ENCODE results near the gene MAST4. TPM values are rescaled to one million over a fixed set of nuclear protein-coding genes. Genes with fewer than 3 reads are reported as not detected.

The MAST4 gene
- total RNA-seq, 1 donor from 2014 or later = 17.2 TPM

DNA sequence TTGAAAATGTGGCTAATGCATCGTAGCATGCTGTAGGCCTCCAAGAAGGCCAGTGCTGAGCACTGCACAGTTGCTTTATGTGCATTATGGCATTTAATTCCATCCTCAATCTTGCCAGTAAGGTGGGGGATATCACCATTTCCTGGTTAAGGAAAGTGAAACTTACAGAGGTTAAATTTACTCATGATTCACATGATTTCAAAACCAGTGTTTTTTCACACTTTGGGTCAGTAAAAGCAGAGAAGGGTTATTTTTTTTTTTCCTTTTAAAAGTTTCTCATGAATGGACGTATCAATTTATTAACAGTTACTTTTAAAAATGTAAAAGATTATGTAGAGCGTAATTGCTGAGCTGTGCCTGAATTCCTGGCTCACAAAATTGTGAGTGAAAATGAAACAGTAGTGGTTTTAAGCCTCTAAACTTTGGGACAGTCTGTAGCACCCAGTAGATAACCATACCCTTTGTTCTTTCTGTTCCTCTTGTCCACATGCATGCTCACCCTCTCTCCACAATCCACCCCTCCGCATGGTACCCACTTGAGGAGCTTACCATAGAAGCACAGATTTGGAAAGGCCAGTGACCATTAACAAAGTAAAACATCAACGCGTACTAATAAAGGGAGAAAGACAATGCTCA, 21.2 kb downstream of the MAST4 start:
- H3K9me3 Mint-ChIP-seq = no peaks in the 10 kb centered on the region
- H3K36me3 Mint-ChIP-seq (ENCODE audit: low read depth) = no peaks in the 10 kb centered on the region
- CTCF ChIA-PET = no interaction called here
- intact Hi-C loops (cut with micrococcal nuclease) = loop anchor here (1.0 kb wide), 1 partner anchor 20 kb away; no protein-coding TSS in a partner anchor
- POLR2A ChIA-PET = no interaction called here
- H3K27ac Mint-ChIP-seq = peak overlapping the region; percentile 79
- H3K4me3 Mint-ChIP-seq = peak overlapping the region; percentile 63
- DNase-seq (no peak), ATAC-seq (ENCODE audit: low read depth) (peak; percentile 58)
- H3K4me1 Mint-ChIP-seq = peaks cover 47% of the 10 kb centered on the region
- TF ChIP-seq, protein P1, sequence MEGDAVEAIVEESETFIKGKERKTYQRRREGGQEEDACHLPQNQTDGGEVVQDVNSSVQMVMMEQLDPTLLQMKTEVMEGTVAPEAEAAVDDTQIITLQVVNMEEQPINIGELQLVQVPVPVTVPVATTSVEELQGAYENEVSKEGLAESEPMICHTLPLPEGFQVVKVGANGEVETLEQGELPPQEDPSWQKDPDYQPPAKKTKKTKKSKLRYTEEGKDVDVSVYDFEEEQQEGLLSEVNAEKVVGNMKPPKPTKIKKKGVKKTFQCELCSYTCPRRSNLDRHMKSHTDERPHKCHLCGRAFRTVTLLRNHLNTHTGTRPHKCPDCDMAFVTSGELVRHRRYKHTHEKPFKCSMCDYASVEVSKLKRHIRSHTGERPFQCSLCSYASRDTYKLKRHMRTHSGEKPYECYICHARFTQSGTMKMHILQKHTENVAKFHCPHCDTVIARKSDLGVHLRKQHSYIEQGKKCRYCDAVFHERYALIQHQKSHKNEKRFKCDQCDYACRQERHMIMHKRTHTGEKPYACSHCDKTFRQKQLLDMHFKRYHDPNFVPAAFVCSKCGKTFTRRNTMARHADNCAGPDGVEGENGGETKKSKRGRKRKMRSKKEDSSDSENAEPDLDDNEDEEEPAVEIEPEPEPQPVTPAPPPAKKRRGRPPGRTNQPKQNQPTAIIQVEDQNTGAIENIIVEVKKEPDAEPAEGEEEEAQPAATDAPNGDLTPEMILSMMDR (IDR thresholded peaks at IDR 0.05) = no peak
- H3K27me3 Mint-ChIP-seq = no peaks in the 10 kb centered on the region

DNA sequence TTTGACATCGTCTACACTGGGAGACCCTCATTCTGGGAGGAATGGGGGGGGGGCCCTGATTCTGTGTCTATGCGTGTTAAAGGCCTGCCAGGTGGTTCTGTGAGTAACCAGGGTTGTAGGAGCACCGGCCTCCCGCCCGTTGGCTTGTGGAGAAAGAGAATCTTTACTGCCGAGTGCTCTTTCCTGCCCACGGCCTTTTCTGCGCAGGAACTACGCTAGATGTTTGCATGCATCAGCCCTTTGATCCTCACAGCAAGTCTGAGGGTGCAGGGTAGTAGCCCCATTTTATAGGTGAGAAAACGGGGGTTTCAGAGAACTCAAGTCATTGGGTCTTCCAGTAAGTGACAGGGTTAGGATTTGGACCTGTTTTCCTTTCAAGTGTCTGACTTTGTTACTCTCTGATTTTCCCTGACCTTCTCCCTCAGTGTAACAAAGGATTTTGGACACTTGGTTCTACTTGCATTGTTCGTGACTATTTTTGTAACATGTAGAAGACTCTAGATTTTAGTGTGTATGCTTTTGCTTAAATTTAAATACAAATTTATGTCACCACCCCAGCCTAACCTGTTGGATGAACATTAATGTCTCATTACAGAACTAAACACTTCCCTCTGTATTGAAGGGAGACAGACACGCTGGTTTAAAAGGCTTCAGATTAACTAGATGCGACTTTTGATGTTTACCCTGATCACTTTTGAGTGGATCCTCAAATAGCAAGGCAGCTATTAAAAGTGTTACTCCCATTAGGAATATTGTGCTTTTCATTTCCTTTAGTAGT, 22.0 kb downstream of the MAST4 start:
- Mint-ChIP-seq H3K9me3 (no peaks in the 10 kb centered on the region), H3K27ac (peak overlapping the region; percentile 79), H3K4me1 (peaks cover 47% of the 10 kb centered on the region), H3K27me3 (no peaks in the 10 kb centered on the region), H3K36me3 (ENCODE audit: low read depth) (no peaks in the 10 kb centered on the region), H3K4me3 (peak overlapping the region; percentile 21)
- DNase-seq (no peak), ATAC-seq (ENCODE audit: low read depth) (peak; percentile 58)
- intact Hi-C loops (cut with micrococcal nuclease) = loop anchor here (1.0 to 2.0 kb wide), 2 partner anchors 21 to 63 kb away; no protein-coding TSS in a partner anchor
- CTCF ChIA-PET = no interaction called here
- POLR2A ChIA-PET = interaction anchor here (1.1 kb wide), 1 partner anchor 64 kb away, joined by 3 read pairs; no protein-coding TSS in a partner anchor
- TF ChIP-seq, protein P1 (IDR thresholded peaks at IDR 0.05) = no peak

GRCh38 chr5:66620711-66621110, 24.5 kb downstream of the MAST4 start:
- CTCF ChIA-PET = no interaction called here
- H3K4me1 Mint-ChIP-seq = peaks cover 56% of the 10 kb centered on the region
- POLR2A ChIA-PET = no interaction called here
- H3K4me3 Mint-ChIP-seq = no peak overlapping the region
- DNase-seq (no peak), ATAC-seq (ENCODE audit: low read depth) (no peak)
- TF ChIP-seq, protein P1 (IDR thresholded peaks at IDR 0.05) = no peak
- no peaks in the 10 kb centered on the region for H3K27me3 Mint-ChIP-seq
- H3K9me3 Mint-ChIP-seq = no peaks in the 10 kb centered on the region
- no peak overlapping the region for H3K27ac Mint-ChIP-seq
- intact Hi-C loops (cut with micrococcal nuclease) = no loop called here
- H3K36me3 Mint-ChIP-seq (ENCODE audit: low read depth) = no peaks in the 10 kb centered on the region

DNA sequence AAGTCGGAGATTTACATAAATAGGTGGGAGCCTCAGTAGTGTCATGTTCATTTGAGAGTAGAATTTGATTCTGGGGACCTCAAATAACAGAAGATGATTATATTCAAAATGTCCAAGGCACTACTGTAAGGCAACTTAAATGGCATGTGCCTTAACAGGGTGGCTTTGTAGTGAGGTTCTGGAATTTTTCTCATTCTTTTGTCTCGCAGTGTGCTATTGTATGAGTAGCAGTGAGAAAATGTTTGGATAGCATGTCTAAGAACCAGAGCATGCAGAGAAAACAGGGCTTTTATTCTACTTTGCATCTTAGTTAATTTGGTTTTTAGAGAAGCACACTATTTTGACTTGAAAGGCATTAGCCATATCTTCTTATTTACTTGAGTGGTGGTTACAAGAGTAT, 25.0 kb downstream of the MAST4 start:
- ATAC-seq (ENCODE audit: low read depth) (no peak), DNase-seq (no peak)
- Mint-ChIP-seq H3K4me1 (peaks cover 56% of the 10 kb centered on the region), H3K9me3 (no peaks in the 10 kb centered on the region), H3K36me3 (ENCODE audit: low read depth) (no peaks in the 10 kb centered on the region), H3K27ac (no peak overlapping the region), H3K4me3 (no peak overlapping the region), H3K27me3 (no peaks in the 10 kb centered on the region)
- POLR2A ChIA-PET = no interaction called here
- TF ChIP-seq, protein P1 (IDR thresholded peaks at IDR 0.05) = no peak
- CTCF ChIA-PET = no interaction called here
- intact Hi-C loops (cut with micrococcal nuclease) = no loop called here

GRCh38 chr5:66621736-66622135, 25.5 kb downstream of the MAST4 start:
- no peaks in the 10 kb centered on the region for H3K27me3 Mint-ChIP-seq
- peaks cover 54% of the 10 kb centered on the region for H3K4me1 Mint-ChIP-seq
- H3K9me3 Mint-ChIP-seq = no peaks in the 10 kb centered on the region
- H3K27ac Mint-ChIP-seq = no peak overlapping the region
- DNase-seq (no peak), ATAC-seq (ENCODE audit: low read depth) (no peak)
- ChIA-PET POLR2A (no interaction called here), CTCF (no interaction called here)
- TF ChIP-seq, protein P1 (IDR thresholded peaks at IDR 0.05) = no peak
- H3K36me3 Mint-ChIP-seq (ENCODE audit: low read depth) = no peaks in the 10 kb centered on the region
- H3K4me3 Mint-ChIP-seq = no peak overlapping the region
- intact Hi-C loops (cut with micrococcal nuclease) = no loop called here

All from activated B cell treated with CpG ODN at 0.5 μM for 24 hours (primary cell).